GM12878 (cell line): ENCODE results near the gene ISG15.

Source experiments
- EP300 ChIP-seq, 2 experiments: fragments of 150-350 bp in 1 of 2; IDR thresholded peaks; 2 replicates each; pipeline ENCODE4 v1.6.1; 2011 to 2012; ENCODE audit warnings: low read depth in 2 of 2, low read length in 2 of 2, borderline replicate concordance in 1 of 2, improper control_type of control experiment in 1 of 2, inconsistent platforms in 1 of 2; ENCODE audit not compliant: control insufficient read depth in 1 of 2
- HDAC6 ChIP-seq: fragments of 200-600 bp; sonication (generic); IDR thresholded peaks from one replicate; pipeline ENCODE4 v1.8.0; 2017; ENCODE audit warnings: antibody characterized with exemption; ENCODE audit not compliant: unreplicated experiment
- MAX ChIP-seq: IDR thresholded peaks from 2 replicates; pipeline ENCODE4 v1.6.1; 2012; ENCODE audit warnings: low read depth, low read length, improper control_type of control experiment
- POLR2A ChIP-seq: IDR thresholded peaks from 2 replicates; pipeline ENCODE4 v1.6.1; 2011; ENCODE audit warnings: low read depth, mild to moderate bottlenecking, low read length
- SIN3A ChIP-seq: IDR thresholded peaks from 2 replicates; pipeline ENCODE4 v1.6.1; 2012; ENCODE audit warnings: low read depth, low read length, improper control_type of control experiment
- TF ChIP-seq, protein P1 (sequence below): fragments of 450-650 bp; IDR thresholded peaks from 2 replicates; pipeline ENCODE4 v1.6.1; 2017; ENCODE audit warnings: mild to moderate bottlenecking

DNA sequence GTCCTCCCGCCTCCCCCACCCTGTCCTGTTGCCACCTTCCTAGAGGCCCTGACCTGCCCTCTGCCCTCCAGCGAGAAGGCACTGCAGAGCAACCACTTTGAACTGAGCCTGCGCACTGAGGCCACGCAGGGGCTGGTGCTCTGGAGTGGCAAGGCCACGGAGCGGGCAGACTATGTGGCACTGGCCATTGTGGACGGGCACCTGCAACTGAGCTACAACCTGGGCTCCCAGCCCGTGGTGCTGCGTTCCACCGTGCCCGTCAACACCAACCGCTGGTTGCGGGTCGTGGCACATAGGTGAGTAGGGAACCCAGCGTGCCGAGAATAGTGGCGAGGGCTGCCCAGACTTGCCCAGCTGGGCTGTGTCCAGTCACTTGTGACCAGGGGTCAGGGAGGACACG is 40.4 kb downstream of the ISG15 start:
- TF ChIP-seq, protein P1, sequence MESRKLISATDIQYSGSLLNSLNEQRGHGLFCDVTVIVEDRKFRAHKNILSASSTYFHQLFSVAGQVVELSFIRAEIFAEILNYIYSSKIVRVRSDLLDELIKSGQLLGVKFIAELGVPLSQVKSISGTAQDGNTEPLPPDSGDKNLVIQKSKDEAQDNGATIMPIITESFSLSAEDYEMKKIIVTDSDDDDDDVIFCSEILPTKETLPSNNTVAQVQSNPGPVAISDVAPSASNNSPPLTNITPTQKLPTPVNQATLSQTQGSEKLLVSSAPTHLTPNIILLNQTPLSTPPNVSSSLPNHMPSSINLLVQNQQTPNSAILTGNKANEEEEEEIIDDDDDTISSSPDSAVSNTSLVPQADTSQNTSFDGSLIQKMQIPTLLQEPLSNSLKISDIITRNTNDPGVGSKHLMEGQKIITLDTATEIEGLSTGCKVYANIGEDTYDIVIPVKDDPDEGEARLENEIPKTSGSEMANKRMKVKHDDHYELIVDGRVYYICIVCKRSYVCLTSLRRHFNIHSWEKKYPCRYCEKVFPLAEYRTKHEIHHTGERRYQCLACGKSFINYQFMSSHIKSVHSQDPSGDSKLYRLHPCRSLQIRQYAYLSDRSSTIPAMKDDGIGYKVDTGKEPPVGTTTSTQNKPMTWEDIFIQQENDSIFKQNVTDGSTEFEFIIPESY, result no peak
- TF ChIP-seq SIN3A, result no peak
- TF ChIP-seq POLR2A, result no peak
- TF ChIP-seq HDAC6, result no peak
- no peak for TF ChIP-seq MAX
- no peak for TF ChIP-seq EP300 (IDR thresholded peaks at IDR 0.05; ENCODE audit: borderline replicate concordance in 1 of 2, control insufficient read depth in 1 of 2, low read depth in 2 of 2, low read length in 2 of 2)
